Activated CD8-positive, alpha-beta T cell treated with anti-CD3 and anti-CD28 coated beads for 36 hours (primary cell): ENCODE measurements around the gene DNASE2. TPM values are rescaled to one million over a fixed set of nuclear protein-coding genes. Genes with fewer than 3 reads are reported as not detected.

Experiments
- ATAC-seq: fragments of 200-7000 bp; cut with Tn5 transposase; one replicate; pipeline ENCODE4 v1.10.0; 2021; ENCODE audit warnings: mild to moderate bottlenecking, moderate library complexity
- CTCF ChIA-PET: fragments of 350-600 bp; sonication (Branson Sonifier 250); formaldehyde crosslinking; loops from one replicate; lab custom pipeline; 2021; ENCODE audit warnings: antibody characterized with exemption; lab: Charles Lee
- POLR2A ChIA-PET: fragments of 350-600 bp; sonication (Branson Sonifier 250); formaldehyde crosslinking; loops from one replicate; lab custom pipeline; 2021; ENCODE audit warnings: antibody characterized with exemption; lab: Charles Lee
- DNase-seq: peaks from one replicate; pipeline ENCODE4 v3.0.0-alpha.2; 2020
- H3K27ac Mint-ChIP-seq: one replicate; pipeline ENCODE4 v1.8.0; 2021; ENCODE audit warnings: mild to moderate bottlenecking, mixed read lengths
- H3K27me3 Mint-ChIP-seq: one replicate; pipeline ENCODE4 v1.8.0; 2021; ENCODE audit warnings: mixed read lengths
- H3K36me3 Mint-ChIP-seq: one replicate; pipeline ENCODE4 v1.8.0; 2021; ENCODE audit warnings: low read depth, mixed read lengths
- H3K4me1 Mint-ChIP-seq: one replicate; pipeline ENCODE4 v1.8.0; 2021; ENCODE audit warnings: low read depth, mixed read lengths
- H3K4me3 Mint-ChIP-seq: one replicate; pipeline ENCODE4 v1.8.0; 2021; ENCODE audit warnings: mild to moderate bottlenecking, moderate library complexity, mixed read lengths
- H3K9me3 Mint-ChIP-seq: one replicate; pipeline ENCODE4 v1.8.0; 2021; ENCODE audit warnings: mixed read lengths
- CTCF ChIP-seq: fragments of 200-600 bp; IDR thresholded peaks from one replicate; pipeline ENCODE4 v1.8.0; 2022; ENCODE audit warnings: antibody characterized with exemption, mild to moderate bottlenecking
- intact Hi-C: fragments of 100-400 bp; cut with micrococcal nuclease; formaldehyde crosslinking; loops from one replicate; pipeline ENCODE4 v1.10.0; 2022
- total RNA-seq, 2 experiments: library from RNA; stranded (reverse); gene quantifications; one replicate each; pipeline ENCODE4 v1.2.3, GENCODE V29; 2021

The DNASE2 gene
- total RNA-seq, 2 experiments from 2014 or later: 22.3 to 26.1 TPM

GRCh38 chr19:12875086-12875485 is 6.2 kb downstream of the DNASE2 start:
- CTCF ChIA-PET: interaction anchor here (1.3 kb wide), 1 partner anchor 90 kb away, joined by 3 read pairs; no protein-coding TSS in a partner anchor
- H3K27ac Mint-ChIP-seq: no peak overlapping the region
- ATAC-seq (no peak), DNase-seq (no peak)
- peaks cover 30% of the 10 kb centered on the region for H3K36me3 Mint-ChIP-seq
- intact Hi-C loops: no loop called here
- H3K27me3 Mint-ChIP-seq: no peaks in the 10 kb centered on the region
- POLR2A ChIA-PET: interaction anchor here (1.3 to 1.4 kb wide), 2 partner anchors 10 to 261 kb away, joined by 3 to 7 read pairs; no protein-coding TSS in a partner anchor
- peaks cover 7% of the 10 kb centered on the region for H3K9me3 Mint-ChIP-seq
- H3K4me3 Mint-ChIP-seq: no peak overlapping the region
- H3K4me1 Mint-ChIP-seq: peaks cover 9% of the 10 kb centered on the region
- no peak for TF ChIP-seq CTCF

DNA sequence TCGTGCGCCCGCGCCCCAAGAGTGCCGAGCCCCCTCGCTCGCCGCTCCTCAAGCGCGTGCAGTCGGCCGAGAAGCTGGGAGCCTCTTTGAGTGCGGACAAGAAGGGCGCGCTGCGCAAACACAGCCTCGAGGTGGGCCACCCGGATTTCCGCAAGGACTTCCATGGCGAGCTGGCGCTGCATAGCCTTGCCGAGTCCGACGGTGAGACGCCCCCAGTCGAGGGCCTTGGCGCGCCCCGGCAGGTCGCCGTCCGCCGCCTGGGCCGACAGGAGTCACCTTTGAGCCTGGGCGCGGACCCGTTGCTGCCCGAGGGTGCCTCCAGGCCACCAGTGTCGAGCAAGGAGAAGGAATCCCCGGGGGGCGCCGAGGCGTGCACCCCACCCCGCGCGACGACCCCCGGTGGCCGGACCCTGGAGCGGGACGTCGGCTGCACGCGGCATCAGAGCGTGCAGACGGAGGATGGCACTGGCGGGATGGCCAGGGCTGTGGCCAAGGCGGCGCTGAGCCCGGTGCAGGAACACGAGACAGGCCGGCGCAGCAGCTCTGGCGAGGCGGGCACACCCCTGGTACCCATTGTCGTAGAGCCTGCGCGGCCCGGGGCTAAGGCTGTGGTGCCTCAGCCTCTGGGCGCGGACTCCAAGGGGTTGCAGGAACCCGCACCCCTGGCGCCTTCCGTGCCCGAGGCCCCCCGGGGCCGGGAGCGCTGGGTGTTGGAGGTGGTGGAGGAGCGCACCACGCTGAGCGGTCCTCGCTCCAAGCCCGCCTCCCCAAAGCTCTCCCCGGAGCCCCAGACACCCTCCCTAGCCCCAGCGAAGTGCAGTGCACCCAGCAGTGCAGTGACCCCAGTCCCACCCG is 7.1 kb downstream of the DNASE2 start:
- ChIA-PET CTCF (interaction anchor here (1.2 to 2.4 kb wide), 3 partner anchors 11 to 187 kb away, joined by 3 to 12 read pairs (median 7); no protein-coding TSS in a partner anchor), POLR2A (interaction anchor here (1.0 to 1.9 kb wide), 6 partner anchors 8 to 260 kb away, joined by 3 to 9 read pairs (median 3); partner anchors contain the start of genes DNASE2, GCDH and GET3)
- intact Hi-C loops: no loop called here
- ATAC-seq (no peak), DNase-seq (no peak)
- Mint-ChIP-seq H3K4me1 (peaks cover 7% of the 10 kb centered on the region), H3K9me3 (peaks cover 7% of the 10 kb centered on the region), H3K4me3 (no peak overlapping the region), H3K36me3 (peaks cover 30% of the 10 kb centered on the region), H3K27ac (no peak overlapping the region), H3K27me3 (no peaks in the 10 kb centered on the region)
- no peak for TF ChIP-seq CTCF

DNA sequence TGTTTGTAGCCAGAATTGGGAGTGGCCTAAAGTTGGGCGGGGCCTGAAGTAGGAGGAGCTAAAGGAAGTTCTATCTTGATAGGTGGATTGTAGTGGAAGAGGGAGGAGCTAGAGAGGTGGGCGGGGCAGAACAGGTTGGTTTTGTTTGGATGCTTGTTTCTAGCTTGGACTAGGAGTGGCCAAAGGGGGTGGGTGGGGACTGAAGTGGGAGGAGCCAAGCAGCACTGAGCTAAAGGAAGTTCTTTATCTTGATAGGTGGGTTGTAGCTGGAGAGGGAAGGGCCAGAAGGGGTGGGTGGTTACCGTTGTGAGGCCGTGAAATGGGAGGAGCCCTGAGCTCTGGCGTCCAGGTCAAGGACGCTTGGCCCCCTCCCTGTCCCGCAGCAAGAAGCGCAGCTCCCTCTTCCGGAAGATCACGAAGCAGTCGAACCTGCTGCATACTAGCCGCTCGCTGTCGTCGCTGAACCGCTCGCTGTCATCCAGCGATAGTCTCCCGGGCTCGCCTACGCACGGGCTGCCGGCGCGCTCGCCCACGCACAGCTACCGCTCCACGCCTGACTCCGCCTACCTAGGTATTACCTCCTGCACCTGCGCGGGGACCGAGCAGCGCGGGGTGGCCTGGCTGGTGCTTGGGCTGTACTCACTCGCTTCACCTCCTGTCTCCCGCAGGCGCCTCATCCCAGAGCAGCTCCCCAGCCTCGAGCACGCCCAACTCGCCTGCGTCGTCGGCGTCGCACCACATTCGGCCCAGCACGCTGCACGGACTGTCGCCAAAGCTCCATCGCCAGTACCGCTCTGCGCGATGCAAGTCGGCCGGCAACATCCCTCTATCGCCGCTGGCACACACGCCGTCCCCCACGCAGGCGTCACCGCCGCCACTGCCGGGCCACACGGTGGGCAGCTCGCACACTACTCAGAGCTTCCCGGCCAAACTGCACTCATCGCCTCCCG is 8.0 kb downstream of the DNASE2 start:
- Mint-ChIP-seq H3K27ac (no peak overlapping the region), H3K9me3 (peaks cover 7% of the 10 kb centered on the region), H3K27me3 (no peaks in the 10 kb centered on the region), H3K4me3 (peak overlapping the region; percentile 35), H3K36me3 (peaks cover 25% of the 10 kb centered on the region), H3K4me1 (peaks cover 7% of the 10 kb centered on the region)
- TF ChIP-seq CTCF: no peak
- POLR2A ChIA-PET: interaction anchor here (0.5 to 1.9 kb wide), 10 partner anchors 9 to 1836 kb away, joined by 3 to 9 read pairs (median 3); partner anchors contain the start of genes DNASE2, GCDH, GET3 and JUNB
- ATAC-seq (peak; percentile 86), DNase-seq (peak; percentile 88)
- CTCF ChIA-PET: interaction anchor here (0.9 to 2.4 kb wide), 9 partner anchors 8 to 188 kb away, joined by 3 to 12 read pairs (median 5); partner anchors contain the start of gene DNASE2
- intact Hi-C loops: no loop called here

GRCh38 chr19:12872255-12872654 is 9.0 kb downstream of the DNASE2 start:
- CTCF ChIA-PET: interaction anchor here (0.9 to 2.4 kb wide), 8 partner anchors 9 to 115 kb away, joined by 4 to 12 read pairs (median 5); partner anchors contain the start of gene DNASE2
- H3K4me1 Mint-ChIP-seq: peaks cover 8% of the 10 kb centered on the region
- POLR2A ChIA-PET: interaction anchor here (0.6 to 1.9 kb wide), 5 partner anchors 8 to 1228 kb away, joined by 3 to 9 read pairs (median 3); partner anchors contain the start of genes DNASE2, JUNB and TNPO2
- DNase-seq (no peak), ATAC-seq (no peak)
- H3K36me3 Mint-ChIP-seq: peaks cover 24% of the 10 kb centered on the region
- H3K27me3 Mint-ChIP-seq: no peaks in the 10 kb centered on the region
- TF ChIP-seq CTCF: no peak
- no peak overlapping the region for H3K27ac Mint-ChIP-seq
- H3K9me3 Mint-ChIP-seq: peaks cover 7% of the 10 kb centered on the region
- H3K4me3 Mint-ChIP-seq: no peak overlapping the region
- intact Hi-C loops: no loop called here
